Measurements from ENCODE around the gene GCSH.

The GCSH gene

DNA sequence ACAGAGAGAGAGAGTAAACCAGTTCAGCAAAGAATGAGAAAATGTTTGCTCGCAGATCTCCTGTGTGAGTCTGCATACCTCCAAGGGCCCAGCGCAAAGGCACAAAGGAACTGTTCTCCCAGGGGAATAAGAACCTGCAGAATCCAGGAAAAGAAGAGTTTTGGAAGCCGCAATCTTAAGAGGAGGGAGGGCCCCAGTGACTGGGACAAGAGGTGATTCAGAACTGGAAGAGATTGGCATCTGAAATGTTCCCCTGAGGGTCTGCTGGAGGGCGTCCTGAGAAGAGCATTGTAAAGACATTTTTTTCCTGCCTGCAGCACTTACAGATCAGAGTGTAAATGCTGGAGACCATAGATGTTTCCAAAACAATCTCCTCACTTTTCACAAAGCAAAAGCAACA, 54.5 kb downstream of the GCSH start:
- no peak for DNase-seq

DNA sequence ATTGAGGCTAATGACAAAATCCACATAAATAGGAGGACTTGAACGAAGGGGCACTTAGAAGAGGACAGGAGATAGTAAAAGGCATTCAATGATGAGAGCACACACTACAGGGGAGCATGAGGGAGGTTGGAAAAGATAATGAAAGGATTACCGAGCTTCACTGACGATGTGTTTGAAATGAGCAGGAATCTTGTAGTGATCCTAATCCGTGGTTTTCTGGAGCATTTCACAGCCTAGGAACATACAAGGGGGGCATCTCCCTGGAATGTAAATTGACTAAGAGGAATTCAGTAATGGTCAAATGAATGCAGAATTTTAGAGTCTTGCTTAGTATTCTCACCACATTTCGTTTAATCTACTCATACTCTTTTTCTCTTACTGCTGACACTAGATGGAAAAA, 55.4 kb downstream of the GCSH start:
- no peak for DNase-seq

DNA sequence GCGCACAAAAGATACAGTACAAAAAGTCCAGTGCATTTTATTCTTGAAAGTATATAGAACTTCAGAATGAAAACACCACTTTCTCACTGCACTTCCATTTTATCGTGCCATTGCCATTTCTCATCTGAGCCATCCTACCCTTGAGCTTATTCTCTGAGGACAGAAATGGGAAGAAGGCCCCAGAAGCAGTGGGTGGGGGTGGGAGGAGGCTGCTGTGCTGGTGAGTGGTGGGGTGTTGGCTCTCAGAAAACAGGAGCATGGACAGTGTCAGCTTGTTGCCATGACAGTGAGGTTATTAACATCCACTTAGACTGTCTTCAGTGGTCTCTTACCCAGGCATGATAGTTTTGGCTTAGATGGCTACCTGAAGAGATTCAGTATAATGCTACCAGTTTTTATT, 56.1 kb downstream of the GCSH start:
- no peak for DNase-seq

DNA sequence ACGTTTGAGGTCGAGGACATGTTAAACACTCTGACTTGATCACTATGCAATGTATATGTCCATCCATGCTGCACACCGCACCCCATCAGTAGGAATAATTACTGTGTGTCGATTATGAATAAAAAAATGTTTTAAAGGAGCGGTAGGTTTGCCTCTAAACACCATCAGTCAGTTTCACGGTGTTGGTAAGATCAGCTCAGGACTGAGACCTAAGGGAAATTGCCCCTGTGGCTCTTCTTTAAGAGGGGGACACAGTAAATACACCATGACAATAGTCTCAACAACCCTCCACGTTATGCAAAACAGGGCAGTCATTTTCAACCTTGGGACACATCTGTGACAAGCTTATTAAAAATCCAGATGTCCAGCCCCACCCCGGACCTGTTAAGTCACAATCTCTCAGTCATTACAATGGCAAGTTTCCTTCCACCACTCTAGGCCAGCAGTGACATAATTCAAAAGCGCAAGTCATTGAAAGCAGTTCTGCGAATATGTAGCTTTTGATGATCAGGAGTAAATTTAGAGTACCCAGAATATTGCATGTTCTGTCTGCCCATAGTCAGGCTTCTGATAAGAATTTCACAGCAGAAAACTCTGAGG, 59.3 kb downstream of the GCSH start:
- no peak for DNase-seq

DNA sequence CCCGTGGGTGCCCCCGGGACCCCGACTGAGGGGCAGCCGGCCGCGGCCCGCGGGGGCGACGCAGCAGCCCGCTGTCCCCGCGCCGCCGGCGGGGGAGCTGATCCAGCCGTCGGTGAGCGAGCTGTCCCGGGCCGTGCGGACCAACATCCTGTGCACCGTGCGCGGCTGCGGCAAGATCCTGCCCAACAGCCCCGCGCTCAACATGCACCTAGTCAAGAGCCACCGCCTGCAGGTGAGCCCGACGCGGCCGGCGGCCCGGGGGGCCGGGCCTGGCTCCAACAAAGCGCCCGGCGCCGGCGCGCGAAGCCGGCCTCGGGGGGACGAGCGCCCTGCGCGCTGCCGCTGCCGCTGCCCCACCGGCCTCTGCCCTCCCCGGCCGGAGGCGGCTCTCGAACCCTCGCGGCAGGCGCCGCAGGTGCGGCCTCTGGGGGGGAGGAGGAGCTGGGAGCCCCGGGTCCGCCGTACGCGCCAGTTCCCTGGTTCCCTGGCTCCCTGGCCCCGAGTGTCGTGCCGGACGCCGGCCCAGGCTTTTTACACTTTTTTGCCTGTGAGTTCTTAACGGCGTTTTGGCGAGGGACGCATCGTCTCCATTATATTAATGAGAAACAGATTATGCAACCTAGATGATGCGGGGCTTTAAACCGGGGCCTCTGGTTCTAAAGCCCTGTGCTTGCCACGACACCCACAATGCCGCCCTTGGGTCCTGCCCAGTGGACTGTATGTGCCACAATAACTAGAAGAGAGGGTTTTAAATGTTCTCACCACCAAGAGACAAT, 60.0 kb downstream of the GCSH start:
- peak; percentile 73 for DNase-seq

DNA sequence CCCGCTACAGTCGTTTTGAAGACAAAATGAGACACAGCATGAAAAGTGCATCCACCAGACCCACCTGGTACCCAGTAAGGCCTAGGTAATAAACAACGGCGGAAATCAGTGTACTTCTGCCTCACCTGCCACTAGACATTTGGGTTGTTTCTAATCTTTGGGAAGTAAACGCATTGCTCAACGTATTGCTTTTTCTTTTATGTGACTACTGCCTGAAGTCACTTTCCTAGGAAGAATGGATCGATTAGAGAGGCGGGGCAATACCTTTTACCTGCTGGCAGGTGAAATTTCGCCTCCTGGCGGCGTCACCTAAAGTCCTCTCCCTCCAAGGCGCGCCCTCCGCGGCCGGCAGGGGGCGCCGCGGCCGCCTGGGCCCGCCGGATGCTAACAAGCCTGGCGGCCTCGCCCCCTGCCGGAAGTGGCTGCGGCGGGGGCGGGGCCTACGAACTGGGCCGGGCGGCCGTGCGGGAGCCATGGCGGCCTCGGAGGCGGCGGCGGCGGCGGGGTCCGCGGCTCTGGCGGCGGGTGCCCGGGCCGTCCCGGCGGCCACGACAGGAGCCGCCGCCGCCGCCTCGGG, 60.7 kb downstream of the GCSH start, which contains the start of gene ATMIN:
TSS of gene ATMIN (plus strand) at position 445 of the 577 bp plus-strand sequence. CDS start at position 474, 29 bp downstream.
- peak; percentile 93 for DNase-seq

Measured in DMS53 (cell line).